Prostate gland (tissue), 2 donors: ENCODE measurements around the gene RBPJ. TPM values are rescaled to one million over a fixed set of nuclear protein-coding genes. Genes with fewer than 3 reads are reported as not detected.

Experiments
- DNase-seq: peaks from one replicate; pipeline ENCODE4 v3.0.0-alpha.2; 2019; ENCODE audit warnings: low spot score
- H3K27ac ChIP-seq, 2 donors: fragments of 200-600 bp; sonication (generic); 2 replicates each; pipeline ENCODE4 v1.5.1; 2017 to 2019
- H3K27me3 ChIP-seq: fragments of 200-600 bp; sonication (generic); replicated peaks from 2 replicates; pipeline ENCODE4 v1.5.1; 2019; ENCODE audit not compliant: insufficient read depth
- H3K36me3 ChIP-seq, 2 donors: fragments of 200-600 bp; sonication (generic); 1 replicate in 1 of 2; 2 replicates in 1 of 2; pipeline versions ENCODE4 v1.5.1 to v1.8.1; 2017 to 2019
- H3K4me1 ChIP-seq: fragments of 200-600 bp; sonication (generic); replicated peaks from 2 replicates; pipeline ENCODE4 v1.5.1; 2019
- H3K4me3 ChIP-seq, 2 donors: fragments of 200-600 bp; sonication (generic); 2 replicates each; pipeline ENCODE4 v1.5.1; 2017 to 2019
- H3K9me3 ChIP-seq: fragments of 200-600 bp; sonication (generic); 2 replicates; pipeline ENCODE4 v1.5.1; 2017
- CTCF ChIP-seq, 4 experiments: fragments of 200-600 bp in 2 of 4; fragments of 450-650 bp in 2 of 4; sonication (generic) in 2 of 4; IDR thresholded peaks; 1 replicate in 3 of 4; 2 replicates in 1 of 4; pipeline ENCODE4 v1.5.1; 2016 to 2019; ENCODE audit warnings: antibody characterized with exemption in 4 of 4, mild to moderate bottlenecking in 2 of 4, moderate library complexity in 2 of 4
- POLR2A ChIP-seq: fragments of 450-650 bp; IDR thresholded peaks from one replicate; pipeline ENCODE4 v1.6.1; 2016; ENCODE audit warnings: antibody characterized with exemption, mild to moderate bottlenecking
- POLR2AphosphoS5 ChIP-seq: sonication (generic); formaldehyde crosslinking; IDR thresholded peaks from one replicate; pipeline ENCODE4 v1.6.1; 2017; ENCODE audit warnings: antibody characterized with exemption
- WGBS: methylation state at CpG from one replicate; pipeline ENCODE4 v1.1.5; 2018; 5-methylcytosine and 5-hydroxymethylcytosine counted together
- intact Hi-C: fragments of 100-400 bp; cut with DNase I; formaldehyde crosslinking; loops from one replicate; pipeline ENCODE4 v1.14.2; 2022
- total RNA-seq, 2 donors: library from RNA; depleted of rRNA; stranded (reverse); fragments of >200 nt; gene quantifications; one replicate each; pipeline ENCODE4 v1.1.0, GENCODE V29; 2016

The RBPJ gene
- total RNA-seq, 2 donors from 2014 or later: 36.0 to 130 TPM

GRCh38 chr4:26434030-26434639 lies 113.3 kb downstream of the RBPJ start:
- 32% methylated on average over 2 of the region's 2 CpGs for WGBS
- H3K36me3 ChIP-seq: no peaks in the 10 kb centered on the region
- H3K4me1 ChIP-seq: peaks cover 6% of the 10 kb centered on the region
- TF ChIP-seq CTCF (IDR thresholded peaks at IDR 0.05) (no peak), POLR2AphosphoS5 (no peak), POLR2A (no peak)
- no peak overlapping the region for H3K4me3 ChIP-seq
- H3K9me3 ChIP-seq: no peaks in the 10 kb centered on the region
- intact Hi-C loops: no loop called here
- H3K27ac ChIP-seq: no peak overlapping the region
- no peaks in the 10 kb centered on the region for H3K27me3 ChIP-seq
- no peak for DNase-seq

GRCh38 chr4:26441102-26441501 lies 120.3 kb downstream of the RBPJ start:
- 47% methylated on average over 7 of the region's 7 CpGs for WGBS
- TF ChIP-seq POLR2A (no peak), CTCF (IDR thresholded peaks at IDR 0.05) (no peak), POLR2AphosphoS5 (no peak)
- Histone ChIP-seq H3K9me3 (no peaks in the 10 kb centered on the region), H3K27ac (no peak overlapping the region), H3K4me1 (no peaks in the 10 kb centered on the region), H3K4me3 (no peak overlapping the region), H3K36me3 (no peaks in the 10 kb centered on the region), H3K27me3 (no peaks in the 10 kb centered on the region)
- no peak for DNase-seq
- intact Hi-C loops: no loop called here

DNA sequence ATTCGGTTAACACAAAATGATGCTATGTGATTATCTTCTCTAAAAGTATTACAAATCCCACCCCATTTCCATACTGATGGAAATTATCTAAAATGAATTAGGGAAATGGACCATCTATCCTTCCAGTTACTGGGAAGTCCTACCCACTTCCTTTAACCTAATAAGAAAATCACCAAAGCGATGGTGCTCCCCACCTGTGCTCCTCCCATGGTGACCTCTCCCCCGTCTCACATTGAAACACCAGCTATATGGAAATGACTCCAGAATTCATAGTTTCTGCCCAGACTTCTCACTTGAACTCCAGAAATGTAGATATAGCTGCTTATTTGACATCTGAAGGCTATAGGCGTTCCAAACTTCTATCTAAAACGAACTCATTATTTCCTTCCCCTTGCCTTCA lies 121.0 kb downstream of the RBPJ start:
- H3K4me3 ChIP-seq: no peak overlapping the region
- H3K27ac ChIP-seq: no peak overlapping the region
- no peaks in the 10 kb centered on the region for H3K9me3 ChIP-seq
- no peak for DNase-seq
- 96% methylated on average over 5 of the region's 5 CpGs for WGBS
- intact Hi-C loops: no loop called here
- H3K27me3 ChIP-seq: no peaks in the 10 kb centered on the region
- no peaks in the 10 kb centered on the region for H3K36me3 ChIP-seq
- H3K4me1 ChIP-seq: no peaks in the 10 kb centered on the region
- TF ChIP-seq CTCF (IDR thresholded peaks at IDR 0.05) (no peak), POLR2AphosphoS5 (no peak), POLR2A (no peak)

DNA sequence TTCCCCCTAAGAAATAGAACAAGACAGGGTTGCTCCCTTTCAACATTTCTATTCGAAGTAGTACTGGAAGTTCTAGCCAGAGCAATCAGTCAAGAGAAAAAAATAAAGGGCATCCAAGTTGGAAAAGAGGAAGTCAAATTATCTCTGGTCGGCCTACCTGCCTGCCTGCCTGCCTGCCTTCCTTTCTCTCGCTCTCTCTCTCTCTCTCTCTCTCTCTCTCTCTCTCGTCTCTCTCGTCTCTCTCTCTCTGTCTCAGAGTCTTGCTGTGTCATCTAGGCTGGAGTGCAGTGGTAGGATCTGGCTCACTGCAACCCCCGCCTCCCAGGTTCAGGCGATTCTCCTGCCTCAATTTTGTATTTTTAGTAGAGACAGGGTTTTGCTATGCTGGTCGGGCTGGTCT lies 126.6 kb downstream of the RBPJ start:
- no peaks in the 10 kb centered on the region for H3K4me1 ChIP-seq
- DNase-seq: no peak
- no peaks in the 10 kb centered on the region for H3K36me3 ChIP-seq
- no peak overlapping the region for H3K4me3 ChIP-seq
- no peaks in the 10 kb centered on the region for H3K27me3 ChIP-seq
- TF ChIP-seq CTCF (IDR thresholded peaks at IDR 0.05) (no peak), POLR2AphosphoS5 (no peak), POLR2A (no peak)
- WGBS: 88% methylated on average over 8 of the region's 8 CpGs
- H3K27ac ChIP-seq: no peak overlapping the region
- intact Hi-C loops: no loop called here
- no peaks in the 10 kb centered on the region for H3K9me3 ChIP-seq

DNA sequence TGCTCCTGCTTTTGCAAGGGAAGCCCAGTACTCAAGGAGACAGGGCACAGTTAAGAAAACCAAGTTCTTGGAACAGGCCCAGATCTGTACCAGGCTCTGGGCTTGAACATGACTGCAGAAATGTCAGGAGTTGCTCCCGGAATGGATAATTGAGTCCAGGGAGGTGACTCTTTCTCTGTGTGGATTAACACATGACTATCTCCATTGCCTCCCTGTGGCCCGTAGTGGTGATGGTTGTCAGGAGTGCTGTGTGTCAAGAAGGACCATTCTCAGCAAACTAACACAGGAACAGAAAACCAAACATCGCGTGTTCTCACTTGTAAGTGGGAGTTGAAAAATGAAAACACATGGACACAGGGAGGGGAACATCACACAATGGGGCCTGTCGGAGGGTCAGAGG lies 129.6 kb downstream of the RBPJ start:
- Histone ChIP-seq H3K9me3 (no peaks in the 10 kb centered on the region), H3K36me3 (no peaks in the 10 kb centered on the region), H3K27ac (no peak overlapping the region), H3K4me1 (no peaks in the 10 kb centered on the region), H3K4me3 (no peak overlapping the region), H3K27me3 (no peaks in the 10 kb centered on the region)
- DNase-seq: no peak
- WGBS: 77% methylated on average over 5 of the region's 5 CpGs
- no peak for TF ChIP-seq CTCF (IDR thresholded peaks at IDR 0.05)
- TF ChIP-seq POLR2AphosphoS5: no peak
- TF ChIP-seq POLR2A: no peak
- intact Hi-C loops: no loop called here
